Measurements from ENCODE around the gene LAMC1.

The LAMC1 gene

GRCh38 chr1:183023601-183024316 is 539 bp downstream of the LAMC1 start:
- no peak for TF ChIP-seq JUND (IDR thresholded peaks at IDR 0.05; ENCODE audit: low read depth)
- peak; percentile 84 to 86 for DNase-seq (ENCODE audit: low read depth in 1 of 2, low spot score in 1 of 2)
- in situ Hi-C loops (cut with HindIII; ENCODE audit: low pct_unique_long_range_greater_than_20kb, low sequenced_read_pairs) = no loop called here

DNA sequence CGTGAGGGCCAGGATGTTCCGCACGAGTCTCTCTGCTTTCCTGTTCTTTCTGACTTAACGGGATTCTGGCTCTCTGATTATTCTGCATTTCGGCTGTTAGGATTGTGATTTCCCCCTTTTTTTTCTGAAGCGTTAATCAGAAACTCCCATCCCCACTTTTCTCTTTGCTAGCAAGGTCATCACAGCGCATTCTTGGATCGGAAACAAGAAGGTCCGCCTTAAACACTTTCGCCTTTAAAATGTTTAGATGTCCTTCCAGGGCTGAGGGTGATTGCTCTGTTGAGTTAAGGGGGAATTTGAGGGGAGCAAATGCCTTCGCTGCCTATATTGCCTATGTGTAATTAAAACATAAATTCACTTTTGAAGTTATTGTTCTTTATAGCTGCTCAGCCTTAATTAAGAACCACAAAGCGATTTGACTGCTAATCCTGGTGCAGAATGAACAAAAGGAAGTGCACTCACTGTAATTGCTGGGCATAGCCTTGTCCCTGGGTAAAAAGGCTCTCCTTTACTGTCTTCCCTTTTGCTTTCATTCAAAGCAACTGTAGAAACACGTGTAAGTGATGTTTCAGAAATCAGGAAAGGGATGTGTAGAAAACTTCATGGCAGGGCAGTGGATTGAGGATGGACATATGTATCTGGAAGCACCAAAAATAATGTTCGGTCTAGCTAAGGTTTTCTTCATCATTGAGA is 1.2 kb downstream of the LAMC1 start:
- no peak for DNase-seq (ENCODE audit: low read depth in 1 of 2, low spot score in 1 of 2)
- no peak for TF ChIP-seq JUND (IDR thresholded peaks at IDR 0.05; ENCODE audit: low read depth)
- in situ Hi-C loops (cut with HindIII; ENCODE audit: low pct_unique_long_range_greater_than_20kb, low sequenced_read_pairs) = no loop called here

DNA sequence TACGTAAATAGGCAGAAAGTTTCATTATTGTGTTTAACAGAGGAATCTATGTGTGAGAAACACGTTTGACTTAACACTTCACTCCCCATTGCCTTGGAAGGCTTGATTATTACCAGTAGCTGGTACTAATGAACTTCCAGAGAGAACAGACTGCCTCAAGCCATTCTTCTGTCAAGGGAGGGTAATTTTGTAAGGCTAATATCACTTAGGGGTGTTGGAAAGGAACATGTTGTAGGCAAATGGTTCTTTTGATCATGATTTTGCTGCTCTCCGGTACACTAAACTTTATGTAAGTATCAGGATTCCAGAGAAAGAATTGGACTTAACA is 1.8 kb downstream of the LAMC1 start:
- DNase-seq (ENCODE audit: low read depth in 1 of 2, low spot score in 1 of 2) = no peak
- TF ChIP-seq JUND (IDR thresholded peaks at IDR 0.05; ENCODE audit: low read depth) = no peak
- in situ Hi-C loops (cut with HindIII; ENCODE audit: low pct_unique_long_range_greater_than_20kb, low sequenced_read_pairs) = no loop called here

- in situ Hi-C loops (cut with HindIII; ENCODE audit: low pct_unique_long_range_greater_than_20kb, low sequenced_read_pairs) = no loop called here
- no peak for DNase-seq (ENCODE audit: low read depth in 1 of 2, low spot score in 1 of 2)
- TF ChIP-seq JUND (IDR thresholded peaks at IDR 0.05; ENCODE audit: low read depth) = no peak
Observed at GRCh38 chr1:183025782-183026774, 2.9 kb downstream of the LAMC1 start.

DNA sequence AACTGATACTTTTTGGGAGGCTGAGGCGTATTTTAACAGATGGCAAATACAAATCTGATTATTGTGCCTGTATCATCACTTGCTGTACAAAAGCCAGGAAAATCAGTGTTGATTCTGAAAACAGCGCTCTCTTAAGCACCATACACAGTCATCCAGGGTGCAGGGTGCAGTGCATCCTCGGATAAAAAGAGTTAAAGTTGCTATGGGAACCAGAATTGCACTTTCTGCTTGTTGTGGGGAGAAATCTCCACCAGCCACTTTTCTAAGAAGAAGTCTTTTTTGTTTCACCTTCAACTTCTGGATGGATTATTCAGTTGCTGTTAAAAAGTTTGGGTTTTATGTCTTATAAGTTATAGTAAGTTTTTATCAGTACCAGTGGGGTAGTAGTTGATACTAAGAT is 3.8 kb downstream of the LAMC1 start:
- no peak for DNase-seq (ENCODE audit: low read depth in 1 of 2, low spot score in 1 of 2)
- TF ChIP-seq JUND (IDR thresholded peaks at IDR 0.05; ENCODE audit: low read depth) = no peak
- in situ Hi-C loops (cut with HindIII; ENCODE audit: low pct_unique_long_range_greater_than_20kb, low sequenced_read_pairs) = no loop called here

DNA sequence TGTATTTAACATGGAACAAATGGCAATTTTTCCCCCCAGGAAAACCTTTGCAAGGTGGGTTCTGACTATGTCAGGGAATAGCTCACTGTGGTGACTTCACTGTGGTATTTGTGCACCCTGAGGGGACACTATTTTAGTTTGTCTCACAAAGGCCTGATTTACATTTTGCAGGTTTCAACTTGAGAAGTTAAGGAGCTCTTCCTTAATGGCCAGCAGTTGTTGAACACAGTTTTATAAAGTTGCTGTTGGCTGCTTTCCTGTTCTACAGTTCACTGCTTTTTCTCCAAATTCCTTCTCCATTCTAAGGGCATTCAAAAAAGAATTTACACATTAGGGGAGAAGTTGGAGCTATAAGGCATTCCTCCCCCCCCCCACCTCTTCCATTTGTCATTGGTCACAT is 4.6 kb downstream of the LAMC1 start:
- in situ Hi-C loops (cut with HindIII; ENCODE audit: low pct_unique_long_range_greater_than_20kb, low sequenced_read_pairs) = no loop called here
- TF ChIP-seq JUND (IDR thresholded peaks at IDR 0.05; ENCODE audit: low read depth) = no peak
- no peak for DNase-seq (ENCODE audit: low read depth in 1 of 2, low spot score in 1 of 2)

DNA sequence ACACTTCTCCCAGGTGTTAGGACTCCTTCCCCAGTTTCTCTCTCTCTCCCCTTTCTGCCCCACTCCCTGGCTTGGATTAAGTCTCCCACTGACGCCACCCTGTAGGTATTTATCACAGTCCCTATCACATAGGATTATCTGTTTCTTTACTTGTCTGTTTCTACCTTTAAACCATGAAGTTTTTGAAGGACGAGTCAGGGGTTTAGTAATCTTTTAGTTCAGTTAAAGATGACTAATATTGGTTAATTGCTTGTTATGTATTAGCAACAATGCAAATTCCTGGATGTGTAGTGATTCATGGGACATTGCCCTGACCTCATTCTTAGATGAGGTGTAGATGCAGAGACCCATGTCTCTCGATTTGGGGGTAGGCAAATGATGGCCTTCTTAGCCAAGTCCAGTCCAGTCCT is 6.4 kb downstream of the LAMC1 start:
- in situ Hi-C loops (cut with HindIII; ENCODE audit: low pct_unique_long_range_greater_than_20kb, low sequenced_read_pairs) = no loop called here
- DNase-seq (ENCODE audit: low read depth in 1 of 2, low spot score in 1 of 2) = no peak
- no peak for TF ChIP-seq JUND (IDR thresholded peaks at IDR 0.05; ENCODE audit: low read depth)

GRCh38 chr1:183030053-183030452 is 6.8 kb downstream of the LAMC1 start:
- no peak for DNase-seq (ENCODE audit: low read depth in 1 of 2, low spot score in 1 of 2)
- in situ Hi-C loops (cut with HindIII; ENCODE audit: low pct_unique_long_range_greater_than_20kb, low sequenced_read_pairs) = no loop called here
- no peak for TF ChIP-seq JUND (IDR thresholded peaks at IDR 0.05; ENCODE audit: low read depth)

DNA sequence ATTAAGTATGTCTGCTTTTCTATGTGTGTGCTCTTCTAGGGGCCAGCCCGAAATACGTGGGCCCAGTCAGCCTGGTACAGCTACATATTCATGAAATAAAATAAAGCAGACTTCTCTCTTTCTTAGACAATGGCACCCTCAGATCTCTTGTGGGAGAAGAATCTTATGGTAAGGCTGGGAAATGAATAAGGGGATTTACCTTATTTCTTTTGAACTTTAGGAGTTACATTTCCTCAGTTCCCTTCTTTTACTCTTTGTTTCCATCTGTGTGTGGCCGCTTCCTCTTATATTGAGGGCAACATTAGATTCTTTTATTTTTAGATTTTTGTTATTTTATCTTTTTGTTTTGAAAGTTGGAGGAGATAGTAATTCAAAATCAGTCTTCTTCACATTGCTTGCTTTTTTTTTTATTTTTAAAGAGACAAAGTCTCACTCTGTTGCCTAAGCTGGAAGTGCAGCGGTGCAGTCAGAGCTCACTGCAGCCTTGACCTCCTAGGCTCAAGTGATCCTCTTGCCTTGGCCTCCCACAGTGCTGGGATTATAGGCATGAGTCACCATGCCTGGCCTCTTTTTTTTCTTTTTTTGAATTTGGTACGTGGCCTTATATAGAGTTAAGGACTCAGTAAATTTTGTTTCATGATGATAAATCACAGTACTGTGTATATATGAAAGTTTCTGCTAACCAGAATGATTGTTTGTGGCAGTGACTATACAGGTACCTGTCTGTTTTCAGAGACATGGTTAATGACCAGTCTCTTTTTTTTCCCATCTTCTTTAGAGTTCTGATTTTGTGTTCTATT is 9.1 kb downstream of the LAMC1 start:
- TF ChIP-seq JUND (IDR thresholded peaks at IDR 0.05; ENCODE audit: low read depth) = no peak
- in situ Hi-C loops (cut with HindIII; ENCODE audit: low pct_unique_long_range_greater_than_20kb, low sequenced_read_pairs) = no loop called here
- no peak for DNase-seq (ENCODE audit: low read depth in 1 of 2, low spot score in 1 of 2)

- DNase-seq (ENCODE audit: low read depth in 1 of 2, low spot score in 1 of 2) = no peak
- no peak for TF ChIP-seq JUND (IDR thresholded peaks at IDR 0.05; ENCODE audit: low read depth)
Observed at GRCh38 chr1:183033205-183033604, 10.0 kb downstream of the LAMC1 start.

DNA sequence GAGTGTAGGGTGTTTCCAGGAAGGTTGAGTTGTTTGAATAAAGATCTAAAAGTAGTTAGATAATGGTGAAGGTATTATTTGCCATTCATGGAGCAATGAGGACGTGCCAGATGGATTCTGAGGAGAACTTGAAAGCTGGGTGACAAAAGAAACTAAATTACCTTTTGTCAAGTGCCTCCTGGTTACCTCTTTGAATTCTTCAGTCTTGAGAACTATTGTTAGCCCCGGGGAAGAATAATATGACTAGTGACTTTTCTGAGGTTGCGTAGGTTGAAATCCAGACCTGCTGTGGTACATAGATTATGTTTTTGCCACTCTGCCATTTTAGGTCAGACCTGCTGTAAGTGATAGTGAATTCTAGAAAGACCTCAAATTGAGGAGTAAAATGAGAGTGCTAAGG is 11.5 kb downstream of the LAMC1 start:
- no peak for TF ChIP-seq JUND (IDR thresholded peaks at IDR 0.05; ENCODE audit: low read depth)
- no peak for DNase-seq (ENCODE audit: low read depth in 1 of 2, low spot score in 1 of 2)
- in situ Hi-C loops (cut with HindIII; ENCODE audit: low pct_unique_long_range_greater_than_20kb, low sequenced_read_pairs) = no loop called here

More at GRCh38 chr1:183033205-183033604, 10.0 kb downstream of the LAMC1 start:
- in situ Hi-C loops (cut with HindIII; ENCODE audit: low pct_unique_long_range_greater_than_20kb, low sequenced_read_pairs) = no loop called here

DNA sequence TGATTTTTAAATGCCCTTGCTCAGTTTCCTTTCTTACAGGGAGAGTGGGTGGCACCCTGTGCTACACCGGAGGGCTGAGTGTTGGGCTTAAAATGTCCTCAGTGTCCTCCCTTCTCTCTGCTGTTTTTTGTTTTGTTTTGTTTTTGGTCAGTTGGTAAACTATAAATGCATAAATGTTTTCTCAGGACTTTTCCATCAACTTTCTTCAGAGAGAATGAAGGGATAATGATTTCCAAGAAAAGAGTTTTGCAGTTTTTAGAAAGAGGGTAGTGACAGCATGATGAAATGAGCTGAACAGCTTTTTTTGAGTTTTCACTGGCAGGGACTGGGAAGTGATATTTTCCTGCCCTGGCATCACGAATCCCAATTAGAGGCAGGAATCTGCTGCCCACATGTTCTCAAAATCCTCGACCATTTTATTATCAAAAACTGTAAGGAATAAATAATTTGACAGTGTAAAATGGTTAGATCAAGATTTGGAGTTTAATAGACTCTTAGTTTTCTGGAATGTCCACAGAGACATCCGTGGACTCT is 15.2 kb downstream of the LAMC1 start:
- in situ Hi-C loops (cut with HindIII; ENCODE audit: low pct_unique_long_range_greater_than_20kb, low sequenced_read_pairs) = no loop called here
- no peak for DNase-seq (ENCODE audit: low read depth in 1 of 2, low spot score in 1 of 2)
- TF ChIP-seq JUND (IDR thresholded peaks at IDR 0.05; ENCODE audit: low read depth) = no peak
